Activated naive CD8-positive, alpha-beta T cell treated with anti-CD3 and anti-CD28 coated beads, Interleukin-2, amount 50 U/mL, for 16 hours (primary cell): ENCODE data around the gene AGAP1.

Source experiments
- DNase-seq: peaks from one replicate; pipeline ENCODE4 v3.0.0-alpha.2; 2020; ENCODE audit warnings: low read depth, low spot score

AGAP1 gene

DNA sequence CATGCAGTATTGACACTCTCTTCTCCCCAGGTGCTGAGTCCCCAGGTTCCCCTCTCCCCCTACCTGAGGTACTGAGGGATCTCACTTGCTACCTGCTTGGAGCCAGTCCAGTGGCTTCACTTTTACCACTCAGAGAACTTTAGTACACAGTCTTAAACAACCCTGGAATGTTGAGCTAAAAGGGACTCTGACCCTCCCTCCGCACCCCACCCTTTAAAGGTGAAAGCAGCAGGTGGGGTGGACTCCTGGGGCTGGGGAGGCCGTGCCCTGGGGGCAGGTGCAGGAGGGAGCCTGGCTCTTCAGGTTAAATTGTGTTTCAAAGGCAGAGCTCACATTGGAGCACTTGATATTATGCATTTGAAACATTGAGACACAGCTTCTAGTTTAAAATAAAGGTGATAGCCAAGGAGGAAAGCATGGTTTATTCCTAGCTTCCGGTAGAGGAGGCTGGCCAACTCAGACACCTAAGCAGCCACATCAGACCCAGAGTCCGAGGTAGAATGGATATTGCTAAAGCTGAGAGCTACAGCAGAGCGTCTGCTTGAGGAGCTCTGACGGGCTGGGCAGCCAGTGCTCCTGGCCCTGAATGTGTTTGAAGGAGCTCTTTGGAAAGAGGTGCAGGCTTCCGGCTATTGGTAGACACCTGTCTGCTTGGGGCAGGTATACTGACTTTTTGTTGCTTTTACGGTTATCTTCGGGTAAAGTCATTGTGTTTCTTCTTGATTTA is 196.4 kb downstream of the AGAP1 start:
- no peak for DNase-seq

- DNase-seq: no peak
Observed at GRCh38 chr2:235690809-235691450, 197.1 kb downstream of the AGAP1 start.

DNA sequence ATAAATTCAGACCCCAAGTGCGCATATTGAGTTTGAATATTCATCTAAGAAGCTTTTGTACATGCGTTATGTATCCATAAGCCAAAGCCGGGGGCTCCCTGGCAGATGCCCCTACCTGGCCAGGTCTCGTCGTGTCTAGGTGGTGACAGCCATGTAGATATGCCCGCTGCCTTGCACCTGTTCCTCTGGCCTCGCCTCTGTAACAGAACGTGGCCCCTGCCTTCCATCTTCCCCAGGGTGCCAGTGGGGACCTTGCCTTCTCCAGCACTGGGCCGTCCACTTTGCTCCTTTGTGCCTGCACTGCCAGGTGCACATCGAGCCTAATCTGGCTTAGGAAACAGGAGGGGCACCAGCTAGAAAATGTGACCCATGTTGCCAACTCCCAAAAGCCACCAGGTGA is 198.2 kb downstream of the AGAP1 start:
- DNase-seq: no peak

DNA sequence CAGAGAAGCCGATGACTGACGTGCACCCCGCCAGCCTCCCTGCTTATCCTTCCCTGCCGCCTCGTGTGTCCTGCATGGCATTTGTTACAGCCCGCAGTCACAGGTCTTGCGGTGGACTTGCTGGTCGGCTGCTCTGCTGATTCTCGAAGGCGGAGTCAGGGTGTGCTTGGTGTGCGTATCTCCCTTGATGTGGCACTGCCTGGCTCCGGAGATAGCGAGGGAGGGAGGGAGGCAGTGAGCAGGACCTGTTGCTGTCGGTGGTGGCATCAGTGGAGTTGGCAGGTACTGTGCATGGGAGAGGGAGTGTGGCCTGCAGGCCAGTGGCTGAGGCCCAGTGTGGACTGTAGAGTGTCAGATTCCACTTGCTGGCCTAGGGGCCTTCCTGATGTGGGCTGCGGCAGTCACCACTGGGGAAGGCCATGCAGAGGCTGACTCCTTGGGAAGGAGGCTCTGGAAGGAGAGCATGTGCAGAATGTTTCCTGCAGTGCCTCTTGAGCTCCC is 198.9 kb downstream of the AGAP1 start:
- no peak for DNase-seq

GRCh38 chr2:235693279-235693678 is 199.4 kb downstream of the AGAP1 start:
- DNase-seq: no peak

DNA sequence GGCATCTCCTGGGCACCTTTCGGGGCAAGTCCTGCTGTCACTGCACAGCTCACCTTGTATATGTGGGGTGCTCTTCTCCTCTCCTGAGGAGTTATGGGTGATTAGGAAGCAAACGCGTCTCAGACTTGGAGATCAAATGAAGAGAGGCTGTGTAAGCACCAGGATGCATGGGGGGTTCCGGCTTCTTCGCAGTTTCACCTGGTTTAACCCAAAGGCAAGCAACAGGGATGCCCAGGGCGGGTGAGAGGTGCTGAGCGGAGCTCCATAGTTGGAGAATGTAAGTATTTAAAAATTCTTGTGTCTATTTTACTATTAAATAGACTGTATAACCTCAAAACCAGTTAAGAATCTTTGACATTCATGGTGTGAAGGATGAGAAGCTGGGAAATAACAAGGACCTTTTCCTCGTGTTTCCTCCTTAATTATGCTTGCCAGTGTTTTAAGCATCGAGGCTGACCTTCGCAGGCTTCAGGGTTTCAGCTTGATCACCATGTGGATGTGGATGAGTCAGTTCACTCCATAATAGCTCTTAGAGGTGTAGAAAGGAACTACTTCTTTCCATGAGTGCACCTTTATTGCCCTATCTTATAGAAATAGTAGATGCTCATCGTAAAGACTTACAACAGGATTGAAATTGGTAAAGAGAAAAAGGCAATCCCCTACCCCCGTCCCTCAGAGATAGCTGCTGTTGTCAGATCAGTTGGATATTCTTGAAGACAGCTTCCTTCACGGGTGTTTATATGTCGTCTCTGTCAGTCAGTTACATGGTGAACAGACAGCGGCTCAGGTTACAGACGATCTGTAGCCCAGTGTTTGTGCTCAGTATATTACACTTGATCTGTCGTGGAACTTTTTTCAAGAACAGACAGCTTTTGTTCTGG is 201.1 kb downstream of the AGAP1 start:
- DNase-seq: no peak

GRCh38 chr2:235695602-235695895 is 201.7 kb downstream of the AGAP1 start:
- no peak for DNase-seq

- DNase-seq: no peak
Observed at GRCh38 chr2:235697041-235697440, 203.2 kb downstream of the AGAP1 start.

GRCh38 chr2:235698028-235698427 is 204.2 kb downstream of the AGAP1 start:
- no peak for DNase-seq

DNA sequence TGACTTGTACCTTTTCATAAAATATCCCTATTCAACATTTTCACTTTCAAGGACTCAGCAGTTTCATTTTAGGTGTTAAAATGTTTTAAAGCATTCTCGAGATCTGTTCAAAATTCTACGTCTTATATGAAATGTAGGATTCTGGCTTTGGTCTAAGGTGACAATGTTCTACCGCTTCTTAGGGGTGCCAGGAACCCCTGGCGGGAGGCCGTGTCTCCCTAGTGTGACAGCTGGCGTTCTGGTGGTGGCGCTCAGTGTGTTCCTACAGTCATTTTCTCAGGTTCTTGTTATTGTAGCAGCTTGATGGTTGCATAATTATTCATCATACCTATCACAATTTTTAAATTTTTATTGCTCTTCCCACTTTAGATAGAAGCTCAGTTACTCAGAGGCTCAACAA is 204.6 kb downstream of the AGAP1 start:
- DNase-seq: no peak

DNA sequence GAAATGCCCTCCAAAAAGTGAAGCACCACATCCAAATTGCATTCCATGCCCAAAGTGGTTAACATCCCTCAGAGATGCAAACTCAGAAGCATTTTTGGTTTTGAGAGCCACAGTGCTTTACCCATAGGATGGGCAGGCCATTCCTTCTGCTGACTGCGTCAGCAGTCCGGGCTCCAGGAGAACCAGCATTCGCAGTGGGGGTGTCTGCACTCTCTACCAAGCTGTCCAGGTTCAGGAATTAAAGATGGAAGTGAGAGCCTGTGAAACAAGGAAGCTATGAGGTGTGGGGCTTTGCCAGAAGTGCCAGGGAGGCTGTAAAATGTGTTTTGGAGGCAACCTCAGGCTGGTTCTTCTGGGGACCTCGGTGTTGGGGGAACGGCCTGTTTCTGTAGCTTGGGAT is 205.7 kb downstream of the AGAP1 start:
- DNase-seq: no peak

DNA sequence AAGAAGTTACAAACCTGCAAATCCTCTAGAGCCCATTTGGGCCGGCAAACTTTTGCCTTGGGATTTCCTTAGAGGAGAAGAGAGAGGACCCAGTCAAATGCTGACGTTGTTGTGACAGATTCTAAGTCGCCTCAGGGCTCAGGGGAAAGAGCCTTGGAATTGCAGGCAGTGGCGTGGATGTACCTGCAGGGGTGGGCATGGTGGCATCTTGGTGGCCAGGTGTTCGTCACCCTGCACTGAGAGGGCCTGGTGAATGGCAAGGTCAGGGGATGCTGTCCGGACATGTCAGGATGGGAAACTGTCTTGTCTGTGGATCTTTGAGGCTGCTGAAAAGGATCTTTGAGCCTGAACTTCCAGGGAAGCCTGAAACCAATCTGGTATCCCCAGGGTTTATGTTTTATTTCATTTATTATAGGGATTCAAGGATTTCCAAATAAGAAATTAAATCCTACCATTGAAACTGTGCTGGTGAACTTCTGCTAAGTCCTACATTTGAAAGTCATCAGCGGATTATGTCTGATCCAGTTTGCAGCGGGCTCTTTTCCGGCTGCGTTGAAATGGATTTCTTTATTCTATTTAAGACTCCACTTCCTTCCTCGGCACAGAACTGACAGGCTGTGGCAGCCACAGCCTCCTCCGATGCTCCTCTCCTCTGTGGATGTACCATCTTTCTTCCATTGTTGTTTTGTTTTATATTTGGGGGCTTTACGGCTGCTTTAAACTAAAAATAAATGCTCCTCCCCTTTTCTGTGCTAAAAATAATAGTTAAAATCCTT is 207.6 kb downstream of the AGAP1 start:
- no peak for DNase-seq

DNA sequence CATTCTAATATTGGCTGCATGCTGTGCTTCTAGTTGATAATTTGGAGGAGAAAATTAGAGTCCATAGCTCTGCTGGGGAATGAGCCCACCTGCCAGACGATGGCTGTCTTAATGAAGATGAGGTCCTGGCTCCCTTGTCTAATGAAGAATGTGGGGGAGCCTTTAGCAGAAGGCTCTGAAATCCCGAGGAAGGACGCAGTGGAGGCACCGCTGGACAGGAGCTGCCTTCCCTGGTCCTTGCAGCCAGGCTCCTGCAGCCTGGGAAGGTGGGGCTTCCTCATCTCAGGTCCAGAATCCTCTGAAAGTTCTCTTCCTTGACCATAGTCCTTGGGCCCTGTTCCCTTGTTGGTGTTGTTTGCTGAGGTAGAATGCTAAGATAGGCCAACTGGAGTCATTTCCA is 208.3 kb downstream of the AGAP1 start:
- no peak for DNase-seq

- no peak for DNase-seq
Observed at GRCh38 chr2:235703711-235704295, 210.0 kb downstream of the AGAP1 start.

- no peak for DNase-seq
Observed at GRCh38 chr2:235705296-235705695, 211.5 kb downstream of the AGAP1 start.

GRCh38 chr2:235706506-235706905 is 212.7 kb downstream of the AGAP1 start:
- DNase-seq: no peak

GRCh38 chr2:235707411-235708096 is 213.7 kb downstream of the AGAP1 start:
- DNase-seq: no peak

DNA sequence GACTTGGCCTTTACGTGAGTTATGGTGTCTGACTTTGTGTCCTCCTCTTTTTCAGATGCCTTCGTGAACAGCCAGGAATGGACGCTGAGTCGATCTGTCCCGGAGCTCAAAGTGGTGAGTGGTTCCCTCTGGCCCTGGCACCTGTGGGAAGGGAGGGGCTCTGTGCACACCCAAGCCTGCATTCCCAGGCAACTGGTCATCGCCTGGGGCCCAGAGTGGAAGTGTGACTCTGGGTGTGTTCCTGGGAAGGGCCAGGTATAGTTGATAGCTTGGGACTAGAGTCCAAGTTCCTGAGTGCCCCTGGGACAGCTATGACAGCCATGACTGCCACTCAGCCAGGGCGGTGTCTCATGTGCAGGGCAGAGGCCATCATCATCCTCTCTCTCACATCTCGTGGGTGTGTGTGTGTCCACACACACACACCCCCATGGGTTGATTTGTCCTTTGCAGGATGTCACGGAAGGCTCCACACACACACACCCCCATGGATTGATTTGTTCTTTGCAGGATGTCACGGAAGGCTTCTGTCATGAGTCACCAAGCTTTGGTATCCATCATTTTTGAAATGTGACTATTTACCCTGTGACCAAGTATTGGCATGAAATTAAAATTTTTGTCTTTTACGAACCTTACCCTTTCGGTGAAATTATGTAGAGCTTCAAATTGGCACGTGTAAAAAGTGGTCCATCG is 215.4 kb downstream of the AGAP1 start:
- no peak for DNase-seq

DNA sequence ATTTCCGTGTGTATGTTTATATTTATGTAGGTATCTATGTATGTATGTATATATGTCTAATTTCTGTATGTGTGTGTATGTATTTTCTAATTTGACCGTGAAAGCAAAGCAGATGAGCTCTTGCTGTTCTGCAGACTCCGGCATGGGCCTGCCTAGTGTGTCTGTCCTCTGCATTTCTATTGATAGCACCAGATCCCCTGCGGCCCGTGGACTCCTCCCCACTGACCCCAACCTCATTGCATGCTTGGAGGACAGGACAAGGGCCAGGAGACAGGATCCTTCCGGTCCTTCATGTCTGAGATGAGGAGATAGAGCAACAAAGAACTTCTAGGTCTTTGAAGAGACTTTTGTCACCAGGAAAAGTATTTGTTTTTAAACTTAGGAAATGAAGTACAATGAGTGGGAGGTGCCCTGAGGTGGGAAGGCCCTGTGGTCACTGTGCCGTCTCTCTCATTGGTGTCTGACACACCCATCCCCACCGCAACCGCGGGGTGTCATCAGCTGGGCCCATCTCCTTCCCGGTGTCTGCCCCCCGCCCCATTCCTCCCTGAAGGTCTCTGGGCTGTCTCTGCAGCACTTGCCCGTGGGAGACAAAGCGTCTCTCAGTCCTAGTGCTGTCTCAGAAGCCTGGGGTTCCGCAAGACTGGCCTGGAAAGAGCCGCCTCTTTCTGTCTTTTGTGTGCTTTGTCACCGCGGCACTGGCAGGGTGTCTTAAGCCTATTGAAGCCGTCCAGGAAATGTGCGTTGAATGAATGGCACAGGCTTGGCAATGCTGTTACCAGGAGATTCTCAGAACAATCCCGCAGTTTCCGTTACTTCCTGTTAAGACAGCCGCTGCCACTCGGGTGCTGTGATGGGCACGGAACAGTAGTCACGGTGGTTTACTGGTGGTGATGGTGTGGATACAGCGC is 216.4 kb downstream of the AGAP1 start:
- no peak for DNase-seq
